Small intestine (tissue), 7 donors: ENCODE results near the gene GRIPAP1. TPM values are rescaled to one million over a fixed set of nuclear protein-coding genes. Genes with fewer than 3 reads are reported as not detected.

Experiments
- DNase-seq, 2 donors: peaks; one replicate each; pipeline versions ENCODE4 v3.0.0 to v3.0.0-alpha.2; 2013
- FAIRE-seq: peaks from 2 replicates; lab custom pipeline; 2012; peaks lifted over from hg19 to GRCh38; lab: Jason Lieb, UNC
- H3K27ac ChIP-seq, 3 donors: one replicate each; pipeline ENCODE4 v1.5.1; 2013; ENCODE audit warnings: low read length in 2 of 3, mild to moderate bottlenecking in 2 of 3, control low read depth in 1 of 3, inconsistent platforms in 1 of 3, low read depth in 1 of 3, moderate library complexity in 1 of 3
- H3K27me3 ChIP-seq, 3 donors: one replicate each; pipeline ENCODE4 v1.6.1; 2013; ENCODE audit warnings: low read length in 3 of 3, inconsistent platforms in 1 of 3; ENCODE audit not compliant: control insufficient read depth in 3 of 3, insufficient read depth in 3 of 3
- H3K36me3 ChIP-seq, 3 donors: one replicate each; pipeline ENCODE4 v1.6.1; 2013; ENCODE audit warnings: low read length in 3 of 3, inconsistent platforms in 1 of 3, low read depth in 1 of 3, mild to moderate bottlenecking in 1 of 3, moderate library complexity in 1 of 3; ENCODE audit not compliant: control insufficient read depth in 3 of 3, insufficient read depth in 2 of 3
- H3K4me1 ChIP-seq, 3 donors: one replicate each; pipeline ENCODE4 v1.6.1; 2013; ENCODE audit warnings: low read length in 2 of 3, inconsistent platforms in 1 of 3, low read depth in 1 of 3, mild to moderate bottlenecking in 1 of 3, moderate library complexity in 1 of 3; ENCODE audit not compliant: control insufficient read depth in 3 of 3, insufficient read depth in 2 of 3
- H3K4me3 ChIP-seq, 3 donors: one replicate each; pipeline ENCODE4 v1.5.1; 2013; ENCODE audit warnings: low read length in 3 of 3, control low read depth in 1 of 3, inconsistent platforms in 1 of 3, low read depth in 1 of 3, mild to moderate bottlenecking in 1 of 3, moderate library complexity in 1 of 3
- H3K9me3 ChIP-seq, 2 donors: one replicate each; pipeline ENCODE4 v1.6.1; 2013; ENCODE audit warnings: low read depth in 1 of 2, low read length in 1 of 2; ENCODE audit not compliant: control insufficient read depth in 2 of 2, insufficient read depth in 1 of 2
- WGBS, 3 donors: extraction: QIAGEN DNeasy Blood & Tissue Kit; methylation state at CpG; one replicate each; pipeline ENCODE4 v1.1.7; 2013; 5-methylcytosine and 5-hydroxymethylcytosine counted together
- polyA plus RNA-seq, 4 donors: library from polyadenylated mRNA; stranded (reverse) in 3 of 4; unstranded in 1 of 4; fragments of 200-250 nt in 3 of 4; fragments of 120-200 nt in 1 of 4; gene quantifications; one replicate each; pipeline versions ENCODE4 v1.2.1 to v1.2.3, GENCODE V29; 2013
- donor health status: healthy with polysubstance abuse.
- donor health status: control.
- donor health status: control.
- donor health status: Bipolar disorder and iron deficiency.
- donor health status: healthy.

GRIPAP1 gene
- polyA plus RNA-seq, 4 donors, result 18.1 to 43.1 (median 26.5) TPM

DNA sequence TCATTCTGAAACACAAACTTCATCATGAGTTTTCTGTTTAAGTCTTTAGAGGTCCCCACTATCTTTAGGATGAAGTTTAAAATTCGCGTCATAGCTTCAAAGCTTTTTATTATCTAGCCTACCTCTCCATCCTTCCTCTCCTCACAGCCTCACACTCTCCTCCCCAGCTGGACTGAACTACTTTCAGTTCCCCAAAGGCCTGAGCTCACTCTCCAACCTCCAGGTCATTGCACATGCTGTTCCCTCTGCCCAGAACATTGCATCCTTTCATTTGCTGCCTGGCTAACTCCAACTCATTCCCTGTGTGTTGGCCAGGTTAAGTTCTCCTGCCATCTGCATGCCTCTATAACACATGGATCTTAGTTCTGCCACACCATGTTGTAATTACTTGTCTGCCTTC, 41.8 kb downstream of the GRIPAP1 start:
- DNase-seq, result no peak
- Histone ChIP-seq H3K4me1 (peaks cover 0 to 23% (median 0%) of the 10 kb centered on the region in 3 donors), H3K4me3 (no peak overlapping the region), H3K36me3 (peaks cover 0 to 12% (median 0%) of the 10 kb centered on the region in 3 donors), H3K9me3 (no peaks in the 10 kb centered on the region), H3K27ac (peak overlapping the region in 1 of 3 donors; percentile 39), H3K27me3 (no peaks in the 10 kb centered on the region)
- 85 to 95% (median 92%) methylated on average over 2 of the region's 2 CpGs for WGBS, 3 donors
- no peak for FAIRE-seq

GRCh38 chrX:48958635-48959094, 43.4 kb downstream of the GRIPAP1 start:
- Histone ChIP-seq H3K36me3 (peaks cover 0 to 23% (median 0%) of the 10 kb centered on the region in 3 donors), H3K9me3 (no peaks in the 10 kb centered on the region), H3K4me1 (peaks cover 0 to 23% (median 6%) of the 10 kb centered on the region in 3 donors), H3K27ac (peak overlapping the region; percentile 85 to 100 (median 95)), H3K4me3 (peak overlapping the region in 2 of 3 donors; percentile 18 to 46), H3K27me3 (no peaks in the 10 kb centered on the region)
- WGBS, 3 donors, result 0 to 40% (median 3%) methylated on average over 21 of the region's 21 CpGs
- peak in 1 of 2 donors; percentile 70 for DNase-seq
- no peak for FAIRE-seq

DNA sequence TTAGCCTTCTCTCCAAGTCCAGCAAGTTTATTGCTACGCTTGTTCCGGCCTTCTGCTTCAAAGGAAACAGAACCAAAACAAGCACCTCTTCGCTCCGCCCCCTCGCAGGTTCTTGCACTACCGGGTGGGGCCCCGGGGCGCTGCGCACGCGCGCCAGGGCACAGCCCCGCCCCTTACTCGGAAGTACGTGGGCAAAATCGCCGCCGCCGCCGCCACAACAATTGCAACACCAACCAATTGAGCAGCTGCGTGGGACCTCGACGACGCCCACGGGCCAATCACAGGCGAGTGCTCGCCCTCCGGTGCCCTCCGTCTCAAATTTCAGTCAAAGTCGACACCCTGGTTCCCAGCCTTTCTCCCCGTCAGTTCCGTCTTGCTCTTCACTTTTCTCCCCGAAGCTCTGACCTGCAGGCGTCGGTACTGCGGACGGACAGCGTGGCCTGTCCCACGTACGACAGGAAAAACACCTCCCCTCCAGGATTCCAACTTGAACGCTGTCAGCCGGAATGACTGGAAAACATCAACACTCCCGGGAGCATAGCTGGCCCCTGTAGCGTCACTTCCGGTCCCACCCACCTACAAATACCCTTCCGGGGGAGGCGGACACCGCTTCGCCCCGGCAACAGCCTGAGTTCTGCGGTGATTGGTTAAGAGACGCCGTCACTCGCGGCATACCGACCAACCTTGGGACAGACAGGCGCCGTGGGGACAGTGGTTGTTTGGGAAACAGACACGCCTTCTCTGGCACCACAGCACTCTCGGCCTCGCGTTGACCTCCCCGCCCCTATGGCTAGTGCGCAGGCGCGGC, 44.0 kb downstream of the GRIPAP1 start:
- Histone ChIP-seq H3K36me3 (peaks cover 0 to 29% (median 0%) of the 10 kb centered on the region in 3 donors), H3K4me3 (peak overlapping the region; percentile 46 to 73 (median 57)), H3K4me1 (peaks cover 0 to 23% (median 6%) of the 10 kb centered on the region in 3 donors), H3K27me3 (no peaks in the 10 kb centered on the region), H3K27ac (peak overlapping the region; percentile 90 to 100 (median 95)), H3K9me3 (no peaks in the 10 kb centered on the region)
- 0 to 38% (median 17%) methylated on average over 39 to 66 of the region's 66 CpGs for WGBS, 3 donors
- FAIRE-seq (peak; percentile 79), DNase-seq (peak; percentile 95 to 96)

GRCh38 chrX:48957477-48957826, 44.6 kb downstream of the GRIPAP1 start, which contains the start of gene OTUD5:
TSS of gene OTUD5 (minus strand) at chrX:48957607. CDS start at chrX:48957570, 37 bp downstream.
- peak within 1 kb of the TSS; percentile 46 to 73 (median 57) for H3K4me3 ChIP-seq
- no peaks in the 10 kb centered on the region for H3K27me3 ChIP-seq
- DNase-seq (no peak), FAIRE-seq (no peak)
- H3K36me3 ChIP-seq, result peaks cover 0 to 29% (median 0%) of the 10 kb centered on the region in 3 donors
- 0 to 64% (median 25%) methylated on average over 17 to 53 of the region's 53 CpGs for WGBS, 3 donors
- H3K4me1 ChIP-seq, result peaks cover 0 to 22% (median 6%) of the 10 kb centered on the region in 3 donors
- no peaks in the 10 kb centered on the region for H3K9me3 ChIP-seq
- peak within 1 kb of the TSS; percentile 90 to 100 (median 95) for H3K27ac ChIP-seq

DNA sequence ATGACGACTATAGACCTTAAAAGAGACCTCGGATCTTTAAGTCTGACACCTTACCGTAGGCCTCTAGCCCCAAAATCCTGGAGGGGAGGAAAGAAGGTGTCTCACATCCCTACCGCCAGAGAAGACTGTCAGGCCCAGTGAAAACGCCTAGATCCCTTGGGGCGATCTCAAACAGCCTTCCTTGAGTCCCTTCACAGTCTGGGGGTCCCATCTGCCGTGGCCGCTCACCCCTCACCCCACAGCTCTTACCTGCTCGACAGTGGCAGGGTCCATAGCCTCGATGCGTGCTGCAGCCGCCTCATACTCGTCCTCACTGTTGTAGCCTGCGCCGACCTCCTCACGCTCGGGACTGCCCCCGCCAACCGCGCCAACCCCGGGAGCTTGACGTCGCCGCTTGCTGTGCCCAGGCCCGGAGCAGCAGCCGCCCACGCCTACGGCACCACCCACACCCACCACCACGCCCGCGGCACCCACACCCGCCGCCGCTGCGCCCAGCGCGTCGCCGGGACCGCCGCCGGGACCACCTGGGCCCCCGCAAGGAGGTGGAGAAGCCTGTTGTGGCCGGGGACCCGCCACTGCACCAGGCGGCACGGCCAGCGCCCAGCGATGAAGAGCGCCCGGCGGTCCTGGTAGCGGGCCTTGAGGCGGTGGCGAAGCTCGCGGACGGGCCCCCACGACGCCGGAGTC, 45.2 kb downstream of the GRIPAP1 start:
- H3K4me1 ChIP-seq, result peaks cover 0 to 16% (median 6%) of the 10 kb centered on the region in 3 donors
- WGBS, 3 donors, result 1 to 41% (median 1%) methylated on average over 22 to 61 of the region's 61 CpGs
- peaks cover 0 to 29% (median 0%) of the 10 kb centered on the region in 3 donors for H3K36me3 ChIP-seq
- DNase-seq (peak in 1 of 2 donors; percentile 34), FAIRE-seq (no peak)
- peak overlapping the region; percentile 46 to 73 (median 57) for H3K4me3 ChIP-seq
- no peaks in the 10 kb centered on the region for H3K27me3 ChIP-seq
- H3K9me3 ChIP-seq, result no peaks in the 10 kb centered on the region
- peak overlapping the region; percentile 80 to 100 (median 95) for H3K27ac ChIP-seq

- FAIRE-seq (no peak), DNase-seq (no peak)
- H3K4me3 ChIP-seq, result no peak overlapping the region
- H3K9me3 ChIP-seq, result no peaks in the 10 kb centered on the region
- H3K27me3 ChIP-seq, result no peaks in the 10 kb centered on the region
- no peaks in the 10 kb centered on the region for H3K4me1 ChIP-seq
- WGBS, 3 donors, result 84 to 100% (median 89%) methylated on average over 1 of the region's 1 CpG
- peaks cover 0 to 32% (median 0%) of the 10 kb centered on the region in 3 donors for H3K36me3 ChIP-seq
- H3K27ac ChIP-seq, result no peak overlapping the region
These were observed 53.5 kb downstream of the GRIPAP1 start for GRCh38 chrX:48948589-48948988.

GRCh38 chrX:48945517-48946348, 56.3 kb downstream of the GRIPAP1 start:
- H3K4me1 ChIP-seq, result peaks cover under 1 to 14% (median 2%) of the 10 kb centered on the region in 3 donors
- no peak overlapping the region for H3K27ac ChIP-seq
- peak; percentile 49 to 58 for DNase-seq
- WGBS, 3 donors, result 47 to 52% (median 50%) methylated on average over 8 of the region's 8 CpGs
- H3K27me3 ChIP-seq, result no peaks in the 10 kb centered on the region
- no peak overlapping the region for H3K4me3 ChIP-seq
- no peak for FAIRE-seq
- H3K36me3 ChIP-seq, result peaks cover 0 to 28% (median 0%) of the 10 kb centered on the region in 3 donors
- H3K9me3 ChIP-seq, result no peaks in the 10 kb centered on the region
